ENCODE measurements around the gene ZC3H4.
A peak's percentile ranks its signal among the peaks of the same experiment; 100 is the strongest.

ZC3H4 gene

GRCh38 chr19:47022541-47023447, 90.8 kb downstream of the ZC3H4 start:
- Histone ChIP-seq H3K4ac (ENCODE audit: low read depth, low read length) (no peak overlapping the region), H3K18ac (ENCODE audit: low read length) (no peak overlapping the region), H3K4me1 (ENCODE audit: control insufficient read depth in 1 of 2, insufficient read depth in 2 of 2, low read length in 2 of 2) (peaks cover 5 to 15% of the 10 kb centered on the region in 2 experiments), H3K14ac (ENCODE audit: low read length) (no peak overlapping the region), H2AFZ (ENCODE audit: insufficient read depth, low read length, poor library complexity) (no peak overlapping the region), H2BK5ac (ENCODE audit: low read depth, low read length, poor library complexity) (no peak overlapping the region), H3K27me3 (ENCODE audit: insufficient read depth, low read length) (peaks cover 46% of the 10 kb centered on the region), H3K79me2 (ENCODE audit: control insufficient read depth, insufficient read depth, low read length, poor library complexity) (no peaks in the 10 kb centered on the region), H3K4me3 (ENCODE audit: low read depth, low read length) (no peak overlapping the region), H4K91ac (ENCODE audit: low read depth, low read length) (no peak overlapping the region), H3K36me3 (ENCODE audit: control insufficient read depth in 1 of 2, insufficient read depth in 2 of 2, low read length in 2 of 2) (no peaks in the 10 kb centered on the region), H3K27ac (ENCODE audit: low read depth, low read length) (no peak overlapping the region), H3K4me2 (ENCODE audit: low read length) (no peak overlapping the region), H2BK12ac (ENCODE audit: low read length) (no peak overlapping the region), H2AK5ac (ENCODE audit: low read length) (no peak overlapping the region), H4K8ac (ENCODE audit: low read depth, low read length) (no peak overlapping the region), H3K9me3 (ENCODE audit: insufficient read depth, low read depth, low read length) (peaks cover 3% of the 10 kb centered on the region), H4K12ac (ENCODE audit: low read depth, low read length) (no peak overlapping the region), H2BK120ac (ENCODE audit: insufficient read depth, low read length, poor library complexity) (no peak overlapping the region), H3K9ac (ENCODE audit: low read length) (no peak overlapping the region), H3K79me1 (ENCODE audit: low read length) (no peaks in the 10 kb centered on the region), H3K23ac (ENCODE audit: low read length) (no peak overlapping the region)
- WGBS (ENCODE audit: extremely low coverage, insufficient coverage, insufficient read length), result no CpG with 5 or more reads among the region's 33 CpGs
- DNase-seq, result no peak

- Histone ChIP-seq H3K4me2 (ENCODE audit: low read length) (no peak overlapping the region), H3K18ac (ENCODE audit: low read length) (no peak overlapping the region), H2AFZ (ENCODE audit: insufficient read depth, low read length, poor library complexity) (no peak overlapping the region), H3K36me3 (ENCODE audit: control insufficient read depth in 1 of 2, insufficient read depth in 2 of 2, low read length in 2 of 2) (no peaks in the 10 kb centered on the region), H3K9ac (ENCODE audit: low read length) (no peak overlapping the region), H3K4me1 (ENCODE audit: control insufficient read depth in 1 of 2, insufficient read depth in 2 of 2, low read length in 2 of 2) (peaks cover 5 to 15% of the 10 kb centered on the region in 2 experiments), H3K79me1 (ENCODE audit: low read length) (no peaks in the 10 kb centered on the region), H3K27ac (ENCODE audit: low read depth, low read length) (no peak overlapping the region), H2BK5ac (ENCODE audit: low read depth, low read length, poor library complexity) (no peak overlapping the region), H2BK120ac (ENCODE audit: insufficient read depth, low read length, poor library complexity) (no peak overlapping the region), H4K12ac (ENCODE audit: low read depth, low read length) (no peak overlapping the region), H2AK5ac (ENCODE audit: low read length) (no peak overlapping the region), H3K79me2 (ENCODE audit: control insufficient read depth, insufficient read depth, low read length, poor library complexity) (no peaks in the 10 kb centered on the region), H3K4me3 (ENCODE audit: low read depth, low read length) (no peak overlapping the region), H2BK12ac (ENCODE audit: low read length) (no peak overlapping the region), H4K8ac (ENCODE audit: low read depth, low read length) (no peak overlapping the region), H4K91ac (ENCODE audit: low read depth, low read length) (no peak overlapping the region), H3K14ac (ENCODE audit: low read length) (no peak overlapping the region), H3K27me3 (ENCODE audit: insufficient read depth, low read length) (peaks cover 46% of the 10 kb centered on the region), H3K9me3 (ENCODE audit: insufficient read depth, low read depth, low read length) (peaks cover 3% of the 10 kb centered on the region), H3K4ac (ENCODE audit: low read depth, low read length) (no peak overlapping the region), H3K23ac (ENCODE audit: low read length) (no peak overlapping the region)
- no peak for DNase-seq
- WGBS (ENCODE audit: extremely low coverage, insufficient coverage, insufficient read length), result no CpG with 5 or more reads among the region's 14 CpGs
Measured at GRCh38 chr19:47022140-47022536, 91.4 kb downstream of the ZC3H4 start.

GRCh38 chr19:47021536-47022139, 91.9 kb downstream of the ZC3H4 start:
- Histone ChIP-seq H3K9me3 (ENCODE audit: insufficient read depth, low read depth, low read length) (peaks cover 3% of the 10 kb centered on the region), H3K4me1 (ENCODE audit: control insufficient read depth in 1 of 2, insufficient read depth in 2 of 2, low read length in 2 of 2) (peaks cover 5 to 15% of the 10 kb centered on the region in 2 experiments), H3K4me3 (ENCODE audit: low read depth, low read length) (no peak overlapping the region), H3K23ac (ENCODE audit: low read length) (no peak overlapping the region), H3K18ac (ENCODE audit: low read length) (no peak overlapping the region), H3K79me2 (ENCODE audit: control insufficient read depth, insufficient read depth, low read length, poor library complexity) (no peaks in the 10 kb centered on the region), H2BK5ac (ENCODE audit: low read depth, low read length, poor library complexity) (no peak overlapping the region), H3K9ac (ENCODE audit: low read length) (no peak overlapping the region), H3K27me3 (ENCODE audit: insufficient read depth, low read length) (peaks cover 46% of the 10 kb centered on the region), H4K8ac (ENCODE audit: low read depth, low read length) (no peak overlapping the region), H4K91ac (ENCODE audit: low read depth, low read length) (no peak overlapping the region), H3K4ac (ENCODE audit: low read depth, low read length) (no peak overlapping the region), H2BK12ac (ENCODE audit: low read length) (no peak overlapping the region), H2AK5ac (ENCODE audit: low read length) (no peak overlapping the region), H3K36me3 (ENCODE audit: control insufficient read depth in 1 of 2, insufficient read depth in 2 of 2, low read length in 2 of 2) (no peaks in the 10 kb centered on the region), H2BK120ac (ENCODE audit: insufficient read depth, low read length, poor library complexity) (no peak overlapping the region), H3K79me1 (ENCODE audit: low read length) (no peaks in the 10 kb centered on the region), H3K14ac (ENCODE audit: low read length) (no peak overlapping the region), H3K4me2 (ENCODE audit: low read length) (peak overlapping the region; percentile 75), H4K12ac (ENCODE audit: low read depth, low read length) (no peak overlapping the region), H3K27ac (ENCODE audit: low read depth, low read length) (no peak overlapping the region), H2AFZ (ENCODE audit: insufficient read depth, low read length, poor library complexity) (no peak overlapping the region)
- no CpG with 5 or more reads among the region's 50 CpGs for WGBS (ENCODE audit: extremely low coverage, insufficient coverage, insufficient read length)
- peak; percentile 12 to 47 for DNase-seq

GRCh38 chr19:47020992-47021496, 92.5 kb downstream of the ZC3H4 start:
- Histone ChIP-seq H4K8ac (ENCODE audit: low read depth, low read length) (no peak overlapping the region), H3K27ac (ENCODE audit: low read depth, low read length) (no peak overlapping the region), H4K91ac (ENCODE audit: low read depth, low read length) (no peak overlapping the region), H2AK5ac (ENCODE audit: low read length) (no peak overlapping the region), H2BK120ac (ENCODE audit: insufficient read depth, low read length, poor library complexity) (no peak overlapping the region), H3K79me1 (ENCODE audit: low read length) (no peaks in the 10 kb centered on the region), H3K36me3 (ENCODE audit: control insufficient read depth in 1 of 2, insufficient read depth in 2 of 2, low read length in 2 of 2) (no peaks in the 10 kb centered on the region), H4K12ac (ENCODE audit: low read depth, low read length) (no peak overlapping the region), H3K18ac (ENCODE audit: low read length) (no peak overlapping the region), H3K27me3 (ENCODE audit: insufficient read depth, low read length) (peaks cover 46% of the 10 kb centered on the region), H3K4me3 (ENCODE audit: low read depth, low read length) (peak overlapping the region; percentile 51), H3K9ac (ENCODE audit: low read length) (no peak overlapping the region), H3K23ac (ENCODE audit: low read length) (no peak overlapping the region), H3K4ac (ENCODE audit: low read depth, low read length) (no peak overlapping the region), H2BK5ac (ENCODE audit: low read depth, low read length, poor library complexity) (no peak overlapping the region), H2AFZ (ENCODE audit: insufficient read depth, low read length, poor library complexity) (no peak overlapping the region), H3K79me2 (ENCODE audit: control insufficient read depth, insufficient read depth, low read length, poor library complexity) (no peaks in the 10 kb centered on the region), H3K14ac (ENCODE audit: low read length) (no peak overlapping the region), H2BK12ac (ENCODE audit: low read length) (no peak overlapping the region), H3K4me1 (ENCODE audit: control insufficient read depth in 1 of 2, insufficient read depth in 2 of 2, low read length in 2 of 2) (peaks cover 5 to 15% of the 10 kb centered on the region in 2 experiments), H3K4me2 (ENCODE audit: low read length) (peak overlapping the region; percentile 75), H3K9me3 (ENCODE audit: insufficient read depth, low read depth, low read length) (no peaks in the 10 kb centered on the region)
- no CpG with 5 or more reads among the region's 37 CpGs for WGBS (ENCODE audit: extremely low coverage, insufficient coverage, insufficient read length)
- peak in 1 of 2 donors; percentile 7 for DNase-seq

Data from trophoblast cell (in vitro differentiated cells and primary cell).